Left ventricle myocardium inferior (tissue), 1 donor: ENCODE data around the gene PM20D1. TPM values are rescaled to one million over a fixed set of nuclear protein-coding genes. Genes with fewer than 3 reads are reported as not detected.
A peak's percentile ranks its signal among the peaks of the same experiment; 100 is the strongest.
"Not testable (repeated sequence)": the region's sequence is repeated elsewhere in the genome, so short reads cannot be mapped to it uniquely, and the experiment has no call there.

ENCODE experiments used
- DNase-seq: peaks from one replicate; pipeline ENCODE4 v3.0.0-alpha.2; 2020
- H3K27ac ChIP-seq: fragments of 200-600 bp; replicated peaks from 2 replicates; pipeline ENCODE4 v1.8.0; 2021
- H3K27me3 ChIP-seq: fragments of 200-600 bp; 2 replicates; pipeline ENCODE4 v1.8.0; 2021; ENCODE audit warnings: low read depth
- H3K36me3 ChIP-seq: fragments of 200-600 bp; 2 replicates; pipeline ENCODE4 v1.8.0; 2021
- H3K4me1 ChIP-seq: fragments of 200-600 bp; 2 replicates; pipeline ENCODE4 v1.8.0; 2021
- H3K4me3 ChIP-seq: fragments of 200-600 bp; 2 replicates; pipeline ENCODE4 v1.8.0; 2021; ENCODE audit warnings: mild to moderate bottlenecking, moderate library complexity
- H3K9me3 ChIP-seq: fragments of 200-600 bp; replicated peaks from 2 replicates; pipeline ENCODE4 v1.8.0; 2021
- intact Hi-C: fragments of 100-400 bp; cut with micrococcal nuclease; formaldehyde crosslinking; loops from one replicate; pipeline ENCODE4 v1.11.0; 2022
- total RNA-seq: library from RNA; stranded (reverse); fragmentation: NEBNext Ultra II Directional; extraction: Animal tissue kit (Norgen Biotek cat#: 25700); gene quantifications from one replicate; pipeline ENCODE4 v1.2.1, GENCODE V29; 2021
- TF ChIP-seq, protein P1 (sequence below): fragments of 200-600 bp; IDR thresholded peaks from 2 replicates; pipeline ENCODE4 v1.8.0; 2021; ENCODE audit warnings: antibody characterized with exemption, mild to moderate bottlenecking, borderline replicate concordance
- donor health status: DM: no; HTN: yes; CAD: no; lungs with severe emphysema.

Gene PM20D1
- total RNA-seq, 1 donor from 2014 or later, result 1.7 TPM

DNA sequence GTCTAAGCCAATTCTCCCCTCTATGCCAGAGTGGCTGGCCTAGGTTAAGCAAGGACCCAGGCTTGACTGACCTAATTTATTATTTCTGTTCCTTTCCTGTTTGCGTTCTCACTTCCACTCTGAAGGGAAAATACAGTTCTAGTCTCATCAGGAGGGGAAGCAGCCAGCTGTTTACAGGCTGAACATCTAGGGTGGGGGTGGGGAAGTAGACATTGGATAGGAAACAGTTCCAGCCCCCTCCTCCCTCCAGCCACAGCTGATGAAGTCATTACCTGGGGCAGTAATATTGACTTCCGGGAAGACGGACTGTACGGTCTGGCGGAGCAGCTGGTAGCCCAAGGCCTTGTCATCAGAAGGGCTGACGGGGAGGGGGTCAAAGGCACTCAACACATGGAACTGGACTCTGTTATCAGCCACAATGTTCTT lies 17.6 kb downstream of the PM20D1 start:
- no peak for DNase-seq
- Histone ChIP-seq H3K36me3 (no peaks in the 10 kb centered on the region), H3K4me3 (no peak overlapping the region), H3K4me1 (peaks cover 21% of the 10 kb centered on the region), H3K9me3 (no peaks in the 10 kb centered on the region), H3K27me3 (no peaks in the 10 kb centered on the region), H3K27ac (no peak overlapping the region)
- intact Hi-C loops, result no loop called here
- TF ChIP-seq, protein P1, sequence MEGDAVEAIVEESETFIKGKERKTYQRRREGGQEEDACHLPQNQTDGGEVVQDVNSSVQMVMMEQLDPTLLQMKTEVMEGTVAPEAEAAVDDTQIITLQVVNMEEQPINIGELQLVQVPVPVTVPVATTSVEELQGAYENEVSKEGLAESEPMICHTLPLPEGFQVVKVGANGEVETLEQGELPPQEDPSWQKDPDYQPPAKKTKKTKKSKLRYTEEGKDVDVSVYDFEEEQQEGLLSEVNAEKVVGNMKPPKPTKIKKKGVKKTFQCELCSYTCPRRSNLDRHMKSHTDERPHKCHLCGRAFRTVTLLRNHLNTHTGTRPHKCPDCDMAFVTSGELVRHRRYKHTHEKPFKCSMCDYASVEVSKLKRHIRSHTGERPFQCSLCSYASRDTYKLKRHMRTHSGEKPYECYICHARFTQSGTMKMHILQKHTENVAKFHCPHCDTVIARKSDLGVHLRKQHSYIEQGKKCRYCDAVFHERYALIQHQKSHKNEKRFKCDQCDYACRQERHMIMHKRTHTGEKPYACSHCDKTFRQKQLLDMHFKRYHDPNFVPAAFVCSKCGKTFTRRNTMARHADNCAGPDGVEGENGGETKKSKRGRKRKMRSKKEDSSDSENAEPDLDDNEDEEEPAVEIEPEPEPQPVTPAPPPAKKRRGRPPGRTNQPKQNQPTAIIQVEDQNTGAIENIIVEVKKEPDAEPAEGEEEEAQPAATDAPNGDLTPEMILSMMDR, result no peak

DNA sequence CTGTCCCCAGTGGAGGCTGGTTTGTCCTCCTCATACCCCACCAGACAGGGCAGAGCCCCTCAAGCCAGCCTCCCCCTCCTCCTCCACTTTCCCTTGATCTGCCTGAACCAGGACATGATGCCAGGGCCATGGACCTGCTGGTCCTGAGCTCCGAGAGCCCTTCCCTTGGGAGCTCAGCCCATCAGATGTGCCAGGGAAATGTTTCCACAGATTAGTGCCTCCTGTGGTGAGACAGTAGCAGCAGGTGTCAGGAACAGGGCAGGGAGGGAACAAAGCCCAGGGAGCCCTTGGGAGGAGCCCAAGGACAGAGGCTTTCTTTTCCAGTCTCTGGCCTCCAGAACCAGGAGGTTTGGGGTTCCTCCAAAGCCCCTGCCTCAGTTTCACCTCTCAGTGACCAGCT lies 22.3 kb downstream of the PM20D1 start:
- peaks cover 31% of the 10 kb centered on the region for H3K4me1 ChIP-seq
- H3K9me3 ChIP-seq, result no peaks in the 10 kb centered on the region
- peak overlapping the region; percentile 77 for H3K27ac ChIP-seq
- no peaks in the 10 kb centered on the region for H3K27me3 ChIP-seq
- no peaks in the 10 kb centered on the region for H3K36me3 ChIP-seq
- no peak for DNase-seq
- intact Hi-C loops, result no loop called here
- no peak overlapping the region for H3K4me3 ChIP-seq
- TF ChIP-seq, protein P1, result no peak

DNA sequence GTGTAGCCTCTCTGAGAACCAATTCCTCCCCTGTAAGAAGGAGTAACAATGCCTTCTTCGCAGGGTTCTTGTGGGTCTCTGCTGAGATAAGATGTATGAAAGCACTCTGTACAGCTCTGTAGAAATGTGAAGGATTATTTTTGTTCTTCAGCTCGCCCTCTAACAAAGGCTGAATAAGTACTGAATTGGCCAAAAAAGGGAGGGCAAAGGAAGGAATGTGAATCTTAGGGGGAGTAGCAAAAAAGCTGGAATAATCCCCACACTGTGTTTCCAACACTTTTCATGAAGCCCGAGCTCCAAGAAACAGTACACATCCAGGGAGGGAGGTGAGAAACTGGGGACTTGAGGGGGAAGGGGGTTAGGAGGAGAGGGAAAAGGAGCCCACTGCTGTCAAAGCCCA lies 22.9 kb downstream of the PM20D1 start:
- Histone ChIP-seq H3K36me3 (no peaks in the 10 kb centered on the region), H3K27ac (peak overlapping the region; percentile 77), H3K4me1 (peaks cover 29% of the 10 kb centered on the region), H3K27me3 (no peaks in the 10 kb centered on the region), H3K9me3 (no peaks in the 10 kb centered on the region), H3K4me3 (no peak overlapping the region)
- no peak for DNase-seq
- TF ChIP-seq, protein P1, result no peak
- intact Hi-C loops, result no loop called here

DNA sequence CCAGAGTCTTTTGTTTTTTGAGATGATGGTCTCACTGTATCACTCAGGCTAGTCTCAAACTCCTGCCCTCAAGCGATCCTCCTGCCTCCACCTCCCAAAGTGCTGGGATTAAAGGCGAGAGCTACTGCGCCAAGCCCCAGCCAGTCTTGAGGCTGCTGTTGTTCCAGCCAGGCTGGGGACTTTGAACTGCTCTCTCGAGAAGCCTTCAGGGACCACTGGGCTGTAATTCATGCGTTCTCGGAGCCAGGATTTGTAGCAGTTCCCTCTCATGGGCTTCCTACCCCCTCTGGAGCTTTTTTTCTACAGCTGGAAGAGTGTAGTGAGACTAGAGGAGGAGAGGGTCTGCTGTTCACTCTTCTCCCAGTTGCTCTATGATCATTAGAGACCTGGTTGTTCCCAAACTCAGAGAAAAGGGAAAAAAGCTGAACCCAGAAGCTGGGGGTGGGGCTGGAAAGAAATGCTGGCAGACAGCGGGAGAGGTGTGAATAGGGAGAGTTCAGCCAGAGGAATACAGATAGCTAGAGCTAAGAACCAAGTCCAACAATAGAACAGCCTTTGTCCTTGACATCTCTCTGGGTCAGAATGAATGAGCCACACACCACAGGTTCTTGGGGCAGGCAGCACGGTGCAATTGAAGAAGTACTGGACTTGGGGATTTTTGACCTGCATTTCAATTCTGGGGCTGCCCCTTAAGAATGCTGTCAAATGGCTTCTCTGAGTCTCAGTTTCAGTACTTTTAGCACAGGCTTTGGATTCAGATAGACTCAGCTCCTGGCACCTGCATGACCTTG lies 23.7 kb downstream of the PM20D1 start:
- Histone ChIP-seq H3K4me1 (peaks cover 27% of the 10 kb centered on the region), H3K27me3 (no peaks in the 10 kb centered on the region), H3K9me3 (no peaks in the 10 kb centered on the region), H3K36me3 (no peaks in the 10 kb centered on the region), H3K4me3 (no peak overlapping the region), H3K27ac (peak overlapping the region; percentile 77)
- DNase-seq, result no peak
- intact Hi-C loops, result no loop called here
- TF ChIP-seq, protein P1, result no peak

DNA sequence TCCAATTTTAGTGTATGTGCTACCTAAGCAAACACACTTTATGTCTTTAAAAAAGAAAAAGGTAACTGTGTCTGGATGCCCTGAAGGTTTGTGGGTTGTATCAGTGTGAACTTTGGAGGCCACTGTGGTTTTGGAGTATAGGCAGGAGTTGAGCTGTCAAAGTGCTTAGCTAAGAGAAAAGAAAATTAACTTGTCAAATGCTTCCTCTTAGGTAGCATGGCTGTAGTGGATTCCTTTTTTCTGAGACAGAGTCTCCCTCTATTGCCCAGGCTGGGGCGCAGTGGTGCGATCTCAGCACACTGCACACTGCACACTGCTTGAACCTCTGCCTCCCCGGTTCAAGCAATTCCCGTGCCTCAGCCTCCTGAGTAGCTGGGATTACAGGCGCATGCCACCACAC lies 25.8 kb downstream of the PM20D1 start:
- Histone ChIP-seq H3K27me3 (no peaks in the 10 kb centered on the region), H3K36me3 (no peaks in the 10 kb centered on the region), H3K4me3 (no peak overlapping the region), H3K9me3 (no peaks in the 10 kb centered on the region), H3K27ac (no peak overlapping the region), H3K4me1 (peaks cover 27% of the 10 kb centered on the region)
- no peak for DNase-seq
- TF ChIP-seq, protein P1, result no peak
- intact Hi-C loops, result no loop called here

DNA sequence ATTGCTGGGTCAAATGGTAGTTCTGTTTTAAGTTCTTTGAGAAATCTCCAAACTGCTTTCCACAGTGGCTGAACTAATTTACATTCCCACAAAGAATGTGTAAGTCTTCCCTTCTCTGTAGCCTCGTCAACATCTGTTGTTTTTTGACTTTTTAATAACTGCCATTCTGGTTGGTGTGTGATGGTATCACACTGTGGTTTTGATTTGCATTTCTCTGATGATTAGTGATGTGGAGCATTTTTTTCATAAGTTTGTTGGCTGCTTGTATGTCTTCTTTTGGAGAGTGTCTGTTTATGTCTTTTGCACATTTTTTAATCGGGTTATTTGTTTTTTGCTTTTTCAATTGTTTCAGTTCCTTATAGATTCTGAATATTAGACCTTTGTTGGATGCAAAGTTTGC lies 26.7 kb downstream of the PM20D1 start:
- H3K27ac ChIP-seq, H3K4me3 ChIP-seq, H3K27me3 ChIP-seq, intact Hi-C loops, H3K9me3 ChIP-seq, H3K36me3 ChIP-seq, DNase-seq: not testable (repeated sequence)
- peaks cover 26% of the 10 kb centered on the region for H3K4me1 ChIP-seq
